ENCODE results near the gene VIT.
A peak's percentile ranks its signal among the peaks of the same experiment; 100 is the strongest.

VIT gene

DNA sequence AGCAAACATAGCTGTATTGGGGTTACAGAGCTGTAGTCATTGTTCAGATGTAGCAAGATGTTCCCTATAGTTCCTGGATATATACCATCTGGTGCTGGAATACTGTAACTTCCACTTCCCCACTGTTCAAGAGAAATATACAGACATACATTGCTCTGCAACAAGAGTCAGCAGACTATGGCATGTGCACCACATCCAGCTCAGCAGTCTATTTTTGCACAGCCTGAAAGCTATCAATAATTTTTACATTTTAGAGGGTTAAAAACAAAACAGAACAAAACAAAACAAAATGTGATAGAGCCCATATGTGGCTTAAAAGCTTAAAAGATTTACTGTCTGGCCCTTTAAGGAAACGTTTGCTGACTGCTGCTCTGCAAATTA is 31.8 kb upstream of the VIT start:
- H3K4me3 ChIP-seq (replicated peaks; ENCODE audit: insufficient read depth, low read length), result no peak overlapping the region
- no peak for DNase-seq (ENCODE audit: low read depth in 1 of 2, low spot score in 1 of 2)
- no peak overlapping the region for H3K27ac ChIP-seq (replicated peaks)
- no peak for TF ChIP-seq GABPA (IDR thresholded peaks at IDR 0.05; ENCODE audit: low read depth)
- H3K27me3 ChIP-seq (ENCODE audit: insufficient read depth, poor library complexity, severe bottlenecking), result no peaks in the 10 kb centered on the region

DNA sequence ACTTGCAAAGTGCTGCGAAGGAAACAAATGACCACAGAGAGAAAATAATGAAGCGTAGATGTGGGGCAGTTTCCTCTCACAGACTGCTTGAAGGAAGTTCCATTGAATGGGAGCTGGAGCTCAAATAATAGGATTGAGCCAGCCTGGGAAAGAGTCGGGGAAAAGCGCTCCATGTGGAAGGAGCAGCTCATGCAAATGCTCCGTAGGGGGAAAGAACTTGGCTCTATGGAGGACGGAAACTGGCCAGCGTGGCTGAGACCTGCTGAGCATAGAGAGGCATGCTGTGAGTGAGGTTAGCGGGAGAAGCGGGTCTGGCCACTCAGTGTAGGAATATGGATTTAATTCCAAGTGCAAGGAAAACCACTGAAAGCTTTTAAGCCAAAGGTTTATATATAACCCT is 28.6 kb upstream of the VIT start:
- Histone ChIP-seq H3K4me3 (replicated peaks; ENCODE audit: insufficient read depth, low read length) (no peak overlapping the region), H3K27me3 (ENCODE audit: insufficient read depth, poor library complexity, severe bottlenecking) (no peaks in the 10 kb centered on the region), H3K27ac (replicated peaks) (no peak overlapping the region)
- TF ChIP-seq POLR2AphosphoS5 (IDR thresholded peaks at IDR 0.05; ENCODE audit: low read depth) (no peak), GABPA (IDR thresholded peaks at IDR 0.05; ENCODE audit: low read depth) (no peak), SPI1 (IDR thresholded peaks at IDR 0.05; ENCODE audit: borderline replicate concordance, low read depth) (no peak)
- TF ChIP-seq, protein P1, sequence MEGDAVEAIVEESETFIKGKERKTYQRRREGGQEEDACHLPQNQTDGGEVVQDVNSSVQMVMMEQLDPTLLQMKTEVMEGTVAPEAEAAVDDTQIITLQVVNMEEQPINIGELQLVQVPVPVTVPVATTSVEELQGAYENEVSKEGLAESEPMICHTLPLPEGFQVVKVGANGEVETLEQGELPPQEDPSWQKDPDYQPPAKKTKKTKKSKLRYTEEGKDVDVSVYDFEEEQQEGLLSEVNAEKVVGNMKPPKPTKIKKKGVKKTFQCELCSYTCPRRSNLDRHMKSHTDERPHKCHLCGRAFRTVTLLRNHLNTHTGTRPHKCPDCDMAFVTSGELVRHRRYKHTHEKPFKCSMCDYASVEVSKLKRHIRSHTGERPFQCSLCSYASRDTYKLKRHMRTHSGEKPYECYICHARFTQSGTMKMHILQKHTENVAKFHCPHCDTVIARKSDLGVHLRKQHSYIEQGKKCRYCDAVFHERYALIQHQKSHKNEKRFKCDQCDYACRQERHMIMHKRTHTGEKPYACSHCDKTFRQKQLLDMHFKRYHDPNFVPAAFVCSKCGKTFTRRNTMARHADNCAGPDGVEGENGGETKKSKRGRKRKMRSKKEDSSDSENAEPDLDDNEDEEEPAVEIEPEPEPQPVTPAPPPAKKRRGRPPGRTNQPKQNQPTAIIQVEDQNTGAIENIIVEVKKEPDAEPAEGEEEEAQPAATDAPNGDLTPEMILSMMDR (IDR thresholded peaks at IDR 0.05; ENCODE audit: insufficient read depth, low read length), result no peak
- TF ChIP-seq, protein P2, sequence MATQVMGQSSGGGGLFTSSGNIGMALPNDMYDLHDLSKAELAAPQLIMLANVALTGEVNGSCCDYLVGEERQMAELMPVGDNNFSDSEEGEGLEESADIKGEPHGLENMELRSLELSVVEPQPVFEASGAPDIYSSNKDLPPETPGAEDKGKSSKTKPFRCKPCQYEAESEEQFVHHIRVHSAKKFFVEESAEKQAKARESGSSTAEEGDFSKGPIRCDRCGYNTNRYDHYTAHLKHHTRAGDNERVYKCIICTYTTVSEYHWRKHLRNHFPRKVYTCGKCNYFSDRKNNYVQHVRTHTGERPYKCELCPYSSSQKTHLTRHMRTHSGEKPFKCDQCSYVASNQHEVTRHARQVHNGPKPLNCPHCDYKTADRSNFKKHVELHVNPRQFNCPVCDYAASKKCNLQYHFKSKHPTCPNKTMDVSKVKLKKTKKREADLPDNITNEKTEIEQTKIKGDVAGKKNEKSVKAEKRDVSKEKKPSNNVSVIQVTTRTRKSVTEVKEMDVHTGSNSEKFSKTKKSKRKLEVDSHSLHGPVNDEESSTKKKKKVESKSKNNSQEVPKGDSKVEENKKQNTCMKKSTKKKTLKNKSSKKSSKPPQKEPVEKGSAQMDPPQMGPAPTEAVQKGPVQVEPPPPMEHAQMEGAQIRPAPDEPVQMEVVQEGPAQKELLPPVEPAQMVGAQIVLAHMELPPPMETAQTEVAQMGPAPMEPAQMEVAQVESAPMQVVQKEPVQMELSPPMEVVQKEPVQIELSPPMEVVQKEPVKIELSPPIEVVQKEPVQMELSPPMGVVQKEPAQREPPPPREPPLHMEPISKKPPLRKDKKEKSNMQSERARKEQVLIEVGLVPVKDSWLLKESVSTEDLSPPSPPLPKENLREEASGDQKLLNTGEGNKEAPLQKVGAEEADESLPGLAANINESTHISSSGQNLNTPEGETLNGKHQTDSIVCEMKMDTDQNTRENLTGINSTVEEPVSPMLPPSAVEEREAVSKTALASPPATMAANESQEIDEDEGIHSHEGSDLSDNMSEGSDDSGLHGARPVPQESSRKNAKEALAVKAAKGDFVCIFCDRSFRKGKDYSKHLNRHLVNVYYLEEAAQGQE (IDR thresholded peaks at IDR 0.05; ENCODE audit: insufficient replicate concordance, low read depth), result no peak
- DNase-seq (ENCODE audit: low read depth in 1 of 2, low spot score in 1 of 2), result no peak

DNA sequence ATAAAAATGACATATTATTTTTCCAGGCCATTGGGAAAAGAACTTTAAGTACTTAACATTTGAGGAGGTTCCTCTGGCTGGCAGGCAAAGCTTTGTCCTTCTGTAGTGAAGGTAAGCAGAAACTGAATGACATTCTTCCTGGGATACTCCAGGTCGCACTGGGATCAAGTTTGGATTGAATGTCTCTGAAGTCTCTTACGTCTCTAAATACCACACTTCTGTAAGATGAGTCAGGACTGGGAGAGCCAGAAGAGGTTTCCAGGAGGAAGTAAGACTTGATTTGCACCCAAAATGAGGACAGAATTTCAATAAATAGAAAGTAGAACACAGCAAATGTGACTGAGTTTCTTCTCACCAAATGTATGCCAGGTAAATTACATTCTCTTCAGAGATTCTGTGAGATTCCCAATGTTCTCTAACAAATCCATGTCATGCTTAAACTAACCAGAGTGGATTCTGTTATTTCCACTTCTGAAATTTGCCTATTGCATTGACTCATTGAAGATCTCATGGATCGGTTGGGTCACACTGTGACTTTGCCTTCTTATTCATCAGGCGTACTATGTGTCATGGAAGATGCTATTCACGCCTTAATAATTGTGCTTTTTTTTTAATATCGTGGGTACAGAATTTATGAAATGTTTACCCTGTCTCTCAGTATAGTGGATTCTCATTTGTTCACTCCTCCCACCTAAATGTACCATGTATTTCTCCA is 25.5 kb upstream of the VIT start:
- TF ChIP-seq, protein P2 (IDR thresholded peaks at IDR 0.05; ENCODE audit: insufficient replicate concordance, low read depth), result no peak
- TF ChIP-seq GABPA (IDR thresholded peaks at IDR 0.05; ENCODE audit: low read depth) (no peak), POLR2AphosphoS5 (IDR thresholded peaks at IDR 0.05; ENCODE audit: low read depth) (no peak), SPI1 (IDR thresholded peaks at IDR 0.05; ENCODE audit: borderline replicate concordance, low read depth) (no peak)
- TF ChIP-seq, protein P1 (IDR thresholded peaks at IDR 0.05; ENCODE audit: insufficient read depth, low read length), result no peak
- H3K27me3 ChIP-seq (ENCODE audit: insufficient read depth, poor library complexity, severe bottlenecking), result no peaks in the 10 kb centered on the region
- DNase-seq (ENCODE audit: low read depth in 1 of 2, low spot score in 1 of 2), result no peak
- no peak overlapping the region for H3K27ac ChIP-seq (replicated peaks)
- no peak overlapping the region for H3K4me3 ChIP-seq (replicated peaks; ENCODE audit: insufficient read depth, low read length)

DNA sequence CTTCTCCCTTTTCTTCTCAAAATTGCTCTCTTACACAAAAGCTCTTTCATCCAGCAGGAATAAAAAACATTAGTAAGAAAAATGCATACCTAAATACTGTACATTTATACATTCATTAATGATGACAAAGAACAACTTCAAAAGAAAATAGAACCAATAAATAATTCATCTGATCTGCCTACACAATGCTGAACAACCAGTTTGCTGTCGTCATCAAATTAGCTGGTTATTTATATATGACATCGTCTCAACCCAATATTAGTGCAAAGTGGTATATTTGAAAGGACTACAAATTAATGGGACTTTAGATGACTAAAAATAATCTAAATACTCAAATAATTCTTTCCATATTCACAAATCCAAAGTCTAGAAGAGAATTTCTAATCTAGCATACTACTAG is 24.8 kb upstream of the VIT start:
- no peak overlapping the region for H3K4me3 ChIP-seq (replicated peaks; ENCODE audit: insufficient read depth, low read length)
- no peak overlapping the region for H3K27ac ChIP-seq (replicated peaks)
- TF ChIP-seq POLR2AphosphoS5 (IDR thresholded peaks at IDR 0.05; ENCODE audit: low read depth) (no peak), SPI1 (IDR thresholded peaks at IDR 0.05; ENCODE audit: borderline replicate concordance, low read depth) (no peak)
- DNase-seq (ENCODE audit: low read depth in 1 of 2, low spot score in 1 of 2), result no peak
- H3K27me3 ChIP-seq (ENCODE audit: insufficient read depth, poor library complexity, severe bottlenecking), result no peaks in the 10 kb centered on the region

DNA sequence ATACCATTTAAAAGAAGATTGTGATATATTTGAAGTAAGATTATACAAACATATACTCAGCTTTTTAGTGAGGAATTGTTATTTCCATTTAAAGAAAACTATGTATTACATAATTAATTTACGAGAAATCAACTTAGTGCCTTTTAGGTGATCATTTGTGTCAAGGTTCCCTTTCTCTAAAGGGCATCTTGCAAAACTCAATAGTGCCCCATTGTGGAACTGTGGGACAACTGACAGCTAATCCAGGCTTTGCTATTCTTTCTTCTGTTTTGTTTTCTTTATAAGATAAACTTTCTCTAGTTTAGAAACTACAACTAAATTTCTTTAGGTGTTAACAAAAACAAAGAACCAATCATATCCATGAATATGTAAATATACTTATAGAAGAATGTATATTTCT is 24.3 kb upstream of the VIT start:
- H3K4me3 ChIP-seq (replicated peaks; ENCODE audit: insufficient read depth, low read length), result no peak overlapping the region
- TF ChIP-seq, protein P1 (IDR thresholded peaks at IDR 0.05; ENCODE audit: insufficient read depth, low read length), result peak; percentile 29
- TF ChIP-seq, protein P2 (IDR thresholded peaks at IDR 0.05; ENCODE audit: insufficient replicate concordance, low read depth), result no peak
- H3K27me3 ChIP-seq (ENCODE audit: insufficient read depth, poor library complexity, severe bottlenecking), result no peaks in the 10 kb centered on the region
- peak in 1 of 2 experiments; percentile 45 for DNase-seq (ENCODE audit: low read depth in 1 of 2, low spot score in 1 of 2)
- H3K27ac ChIP-seq (replicated peaks), result no peak overlapping the region

Measured in HL-60 (cell line).